Islet precursor cell (in vitro differentiated cells): Measurements from ENCODE around the gene ARMC7.
"Not testable (repeated sequence)": the region's sequence is repeated elsewhere in the genome, so short reads cannot be mapped to it uniquely, and the experiment has no call there.

Experiments used
- DNase-seq: peaks from one replicate; pipeline ENCODE4 v3.0.0-alpha.2; 2018

The ARMC7 gene

DNA sequence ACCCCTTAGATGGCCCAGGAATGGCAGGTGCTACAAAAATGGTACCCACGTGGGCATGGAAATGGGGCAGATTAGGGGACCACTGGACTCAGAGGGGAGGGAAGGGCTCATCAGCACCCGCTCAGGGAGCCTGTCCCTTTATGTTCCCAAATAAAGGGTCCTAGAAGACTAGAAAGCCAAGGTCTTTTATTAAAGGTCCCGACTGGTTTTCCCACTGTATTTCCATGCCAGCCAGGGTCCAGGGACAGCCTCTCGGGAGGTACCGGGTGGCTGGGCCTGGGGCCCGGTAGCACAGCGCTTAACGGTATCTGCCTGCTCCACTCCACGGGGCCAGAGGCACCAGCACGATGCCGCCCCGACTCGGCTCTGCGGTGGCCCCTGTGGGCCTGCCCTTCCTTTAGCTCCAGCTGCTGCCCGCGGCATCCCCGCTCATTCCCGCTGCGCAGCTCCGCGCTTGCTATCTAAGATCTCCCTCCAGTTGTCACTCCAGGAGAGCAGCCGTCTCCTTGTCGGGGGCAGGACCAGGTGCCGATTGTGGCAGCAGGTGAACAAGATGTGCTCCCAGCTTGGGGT lies 20.4 kb downstream of the ARMC7 start:
- DNase-seq: no peak

GRCh38 chr17:75130632-75131277 lies 21.0 kb downstream of the ARMC7 start:
- DNase-seq: peak; percentile 88

DNA sequence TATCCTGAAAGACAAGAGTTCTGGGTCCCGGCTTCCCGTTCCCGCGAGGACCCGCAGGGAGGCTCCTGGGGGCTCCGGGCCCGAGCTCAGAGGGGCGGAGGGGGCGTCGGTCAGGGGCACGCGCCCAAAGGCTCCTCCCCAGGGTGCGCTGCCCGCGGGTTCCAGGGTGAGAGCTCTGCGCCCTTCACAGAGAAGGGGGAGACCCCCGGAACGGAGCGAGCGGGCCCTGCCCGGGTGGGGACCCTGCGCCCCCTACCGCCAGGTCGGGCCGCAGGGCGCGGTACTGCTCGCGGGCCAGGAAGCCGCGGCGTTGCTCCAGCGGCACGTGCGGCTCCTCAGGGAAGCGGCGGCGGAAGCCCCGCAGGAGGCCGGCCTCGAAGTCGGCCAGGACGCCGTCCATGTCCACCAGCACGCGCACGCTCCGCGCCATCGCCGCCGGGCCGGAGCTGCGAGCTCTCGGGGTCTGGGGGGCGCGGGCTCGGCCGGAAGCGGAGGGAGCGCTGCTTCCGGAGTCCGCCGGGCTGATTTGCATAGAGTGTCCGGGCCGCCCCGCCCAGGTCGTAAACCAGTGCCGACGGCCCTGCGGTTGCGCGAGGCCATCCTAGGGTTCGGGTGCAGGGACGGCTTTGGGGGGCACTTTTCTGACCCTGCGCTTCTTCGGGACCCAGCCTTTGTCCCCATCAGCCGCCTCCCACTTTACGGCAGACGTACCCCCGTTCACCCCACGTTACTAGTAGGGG lies 21.7 kb downstream of the ARMC7 start, which contains the start of gene NT5C:
Gene NT5C (minus strand): TSS at position 465 of the 740 bp plus-strand sequence. CDS start 35 bp downstream, at position 430.
- peak; percentile 94 for DNase-seq

- DNase-seq: not testable (repeated sequence)
These were observed 22.5 kb downstream of the ARMC7 start for GRCh38 chr17:75132018-75133000.

DNA sequence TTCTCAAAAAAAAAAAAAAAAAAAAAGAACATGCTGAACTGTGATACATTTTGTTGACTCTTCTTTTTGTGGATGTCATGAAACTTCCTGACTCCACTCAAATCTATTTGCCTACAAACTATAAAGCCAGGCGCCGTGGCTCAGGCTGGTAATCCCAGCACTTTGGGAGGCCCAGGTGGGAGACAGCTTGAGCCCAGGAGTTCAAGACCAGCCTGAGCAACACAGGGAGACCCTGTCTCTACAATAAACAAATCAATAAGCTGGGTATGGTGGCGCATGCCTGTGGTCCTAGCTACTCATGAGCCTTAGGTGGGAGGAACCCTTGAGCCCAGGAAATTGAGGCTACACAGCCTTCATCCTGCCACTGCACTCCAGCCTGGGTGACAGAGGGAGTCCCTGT lies 23.2 kb downstream of the ARMC7 start:
- DNase-seq: no peak

DNA sequence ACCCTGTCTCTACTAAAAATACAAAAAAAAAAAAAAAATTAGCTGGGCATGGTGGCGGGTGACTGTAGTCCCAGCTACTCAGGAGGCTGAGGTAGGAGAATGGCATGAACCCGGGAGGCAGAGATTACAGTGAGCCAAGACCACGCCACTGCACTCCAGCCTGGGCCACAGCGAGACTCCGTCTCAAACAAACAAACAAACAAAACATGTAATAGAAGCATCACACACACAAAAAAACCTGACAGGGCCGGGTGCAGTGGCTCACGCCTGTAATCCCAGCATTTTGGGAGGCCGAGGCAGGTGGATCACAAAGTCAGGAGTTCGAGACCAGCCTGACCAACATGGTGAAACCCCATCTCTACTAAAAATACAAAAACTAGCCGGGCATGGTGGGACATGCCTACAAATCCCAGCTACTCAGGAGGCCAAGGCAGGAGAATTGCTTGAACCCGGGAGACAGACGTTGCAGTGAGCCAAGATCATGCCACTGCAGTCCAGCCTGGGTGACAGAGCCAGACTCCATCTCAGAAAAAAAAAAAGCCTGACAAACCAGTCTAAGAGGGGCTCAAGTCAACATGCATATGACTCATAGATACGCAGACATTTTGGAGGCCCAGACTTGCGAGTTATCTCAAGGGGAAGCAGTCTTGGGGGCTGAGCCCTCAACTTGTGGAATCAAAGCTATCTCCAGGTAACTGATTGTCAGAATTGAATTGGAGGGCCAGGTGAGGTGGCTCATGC lies 24.0 kb downstream of the ARMC7 start:
- peak; percentile 77 for DNase-seq

GRCh38 chr17:75135452-75135851 lies 25.7 kb downstream of the ARMC7 start:
- DNase-seq: no peak

DNA sequence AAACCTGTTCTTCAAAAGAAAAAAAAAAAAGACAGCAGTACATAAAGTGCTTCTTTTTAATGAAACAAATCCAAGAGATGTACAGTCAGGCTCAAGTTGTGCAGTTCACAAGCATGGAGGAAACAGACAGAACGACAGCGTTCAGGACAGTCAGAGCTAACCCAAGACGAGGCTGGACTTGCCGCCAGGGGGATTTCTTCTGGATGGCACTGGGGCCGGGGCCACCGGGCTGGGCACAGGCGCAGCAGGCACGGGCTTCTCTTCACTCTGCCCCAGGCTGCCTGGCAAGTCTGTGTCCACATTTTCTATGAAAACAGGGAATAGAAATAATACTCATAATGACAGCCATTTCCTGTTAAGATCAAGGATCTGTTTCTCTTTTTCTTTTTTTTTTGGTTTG lies 26.2 kb downstream of the ARMC7 start:
- no peak for DNase-seq

DNA sequence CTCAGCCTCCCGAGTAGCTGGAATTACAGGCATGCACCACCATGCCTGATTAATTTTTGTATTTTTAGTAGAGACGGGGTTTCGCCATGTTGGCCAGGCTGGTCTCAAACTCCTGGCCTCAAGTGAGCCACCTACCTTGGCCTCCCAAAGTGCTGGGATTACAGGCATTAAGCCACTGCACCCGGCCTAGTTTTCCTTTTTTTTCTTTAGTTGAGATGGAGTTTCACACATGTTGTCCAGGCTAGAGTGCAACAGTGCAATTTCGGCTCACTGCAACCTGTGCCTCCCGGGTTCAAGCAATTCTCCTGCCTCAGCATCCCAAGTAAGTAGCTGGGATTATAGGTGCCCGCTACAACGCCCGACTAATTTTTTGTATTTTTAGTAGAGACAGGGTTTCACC lies 28.0 kb downstream of the ARMC7 start:
- not testable (repeated sequence) for DNase-seq

DNA sequence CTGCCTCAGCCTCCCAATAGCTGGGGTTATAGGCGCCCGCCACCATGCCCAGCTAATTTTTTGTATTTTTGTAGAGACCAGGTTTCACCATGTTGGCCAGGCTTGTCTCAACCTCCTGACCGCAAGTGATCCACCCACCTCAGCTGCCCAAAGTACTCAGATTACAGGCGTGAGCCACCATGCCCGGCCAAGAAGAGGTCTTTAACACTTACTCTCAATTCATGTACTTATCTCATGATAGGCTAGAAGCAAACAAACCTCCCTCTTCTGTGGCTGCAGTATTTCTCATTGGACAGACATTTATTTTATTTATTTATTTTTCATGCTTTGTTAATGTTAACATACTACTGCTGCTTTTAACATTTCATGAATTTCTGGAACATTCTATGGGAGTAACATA lies 28.8 kb downstream of the ARMC7 start:
- no peak for DNase-seq

DNA sequence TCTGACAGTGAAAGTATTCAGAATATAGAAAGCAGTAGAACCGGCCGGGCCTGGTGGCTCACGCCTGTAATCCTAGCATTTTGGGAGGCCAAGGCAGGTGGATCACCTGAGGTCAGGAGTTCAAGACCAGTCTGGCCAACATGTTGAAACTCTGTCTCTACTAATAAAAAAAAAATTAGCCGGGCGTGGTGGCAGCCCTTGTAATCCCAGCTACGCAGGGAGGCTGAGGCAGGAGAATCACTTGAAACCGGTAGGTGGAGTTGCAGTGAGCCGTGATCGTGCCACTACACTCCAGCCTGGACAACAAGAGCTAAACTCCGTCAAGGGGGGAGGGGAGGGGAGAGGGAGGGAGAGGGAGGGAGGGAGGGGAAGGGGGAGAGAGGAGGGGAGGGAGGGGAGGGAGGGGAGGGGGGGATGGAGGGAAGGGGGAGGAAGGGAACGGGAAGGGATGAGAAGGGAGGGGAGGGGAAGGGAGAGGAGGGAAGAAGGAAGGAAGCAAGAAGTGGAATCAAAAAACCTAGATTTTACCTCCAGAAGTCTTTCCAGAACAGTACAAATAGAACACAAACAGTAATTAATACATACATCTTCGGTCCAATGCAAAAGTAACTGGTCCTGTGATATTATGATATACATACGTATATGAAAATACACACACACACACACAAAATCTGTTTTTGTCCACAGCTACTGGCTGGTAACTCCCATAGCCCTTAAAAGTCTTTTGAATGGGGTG lies 32.6 kb downstream of the ARMC7 start:
- no peak for DNase-seq

GRCh38 chr17:75144816-75145512 lies 35.2 kb downstream of the ARMC7 start:
- DNase-seq: no peak

GRCh38 chr17:75146592-75146991 lies 36.8 kb downstream of the ARMC7 start:
- DNase-seq: no peak

- DNase-seq: no peak
These were observed 38.2 kb downstream of the ARMC7 start for GRCh38 chr17:75147878-75148546.

- no peak for DNase-seq
These were observed 42.2 kb downstream of the ARMC7 start for GRCh38 chr17:75151930-75152329.

DNA sequence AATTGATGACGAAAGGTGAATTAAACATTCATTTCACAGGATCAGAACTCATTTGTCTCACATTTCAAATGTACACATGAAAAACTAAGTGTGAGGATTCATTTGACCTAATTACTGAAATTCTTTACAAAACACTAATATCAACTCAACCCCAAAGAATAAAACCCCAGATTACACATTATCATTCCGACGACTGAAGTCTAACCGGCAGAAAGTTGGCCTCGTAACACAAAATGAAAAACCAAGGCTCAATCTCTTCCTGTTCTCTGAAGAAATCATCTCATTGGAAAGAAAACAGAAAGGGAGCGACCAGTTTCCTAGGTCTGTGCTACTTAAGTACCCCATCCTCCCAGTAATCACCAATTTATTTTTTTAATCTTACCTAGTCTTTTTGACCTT lies 42.8 kb downstream of the ARMC7 start:
- DNase-seq: no peak

GRCh38 chr17:75152922-75153779 lies 43.4 kb downstream of the ARMC7 start:
- DNase-seq: peak; percentile 78

- DNase-seq: peak; percentile 69
These were observed 44.0 kb downstream of the ARMC7 start for GRCh38 chr17:75153780-75154194.
